Measurements from ENCODE around the gene CDRT4.
"Not testable (repeated sequence)": the region's sequence is repeated elsewhere in the genome, so short reads cannot be mapped to it uniquely, and the experiment has no call there.

Gene CDRT4

DNA sequence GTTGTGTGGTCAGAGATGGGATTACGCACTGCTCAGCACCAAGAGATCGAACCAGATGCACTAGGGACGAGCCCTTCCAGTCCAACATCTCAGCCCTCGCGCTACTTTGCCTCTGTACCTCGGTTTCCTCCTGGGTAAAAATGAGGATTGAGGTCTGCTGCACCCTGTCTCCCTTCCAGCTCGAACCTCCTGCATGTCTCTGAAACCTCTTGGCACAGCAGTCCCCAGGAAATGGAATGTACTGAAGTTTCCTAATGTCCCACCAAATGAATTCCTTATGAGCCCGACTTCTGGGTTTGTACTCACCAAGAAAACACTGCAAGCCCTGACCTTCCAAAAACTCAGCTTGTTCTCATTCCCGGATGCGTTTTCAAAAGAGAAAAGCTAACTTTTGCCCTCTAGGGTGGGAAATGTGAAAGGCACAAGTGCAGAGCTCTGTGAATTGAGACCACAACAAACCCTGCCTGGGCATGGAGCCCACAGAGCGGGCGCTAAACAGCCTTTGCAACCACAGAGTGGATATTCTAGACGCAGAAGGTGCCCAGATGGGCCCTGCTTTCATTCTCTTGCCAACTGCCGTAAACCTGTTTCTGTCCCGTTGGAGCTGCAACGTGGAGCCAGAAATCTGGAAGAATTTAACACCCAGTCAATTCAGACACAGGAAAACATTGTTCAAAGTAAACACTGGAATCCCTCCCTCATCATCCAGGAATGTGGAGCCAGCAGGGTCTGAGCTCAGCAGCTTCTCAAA is 10.3 kb downstream of the CDRT4 start:
- DNase-seq: no peak

- no peak for DNase-seq
Measured at GRCh38 chr17:15456496-15456895, 10.9 kb downstream of the CDRT4 start.

DNA sequence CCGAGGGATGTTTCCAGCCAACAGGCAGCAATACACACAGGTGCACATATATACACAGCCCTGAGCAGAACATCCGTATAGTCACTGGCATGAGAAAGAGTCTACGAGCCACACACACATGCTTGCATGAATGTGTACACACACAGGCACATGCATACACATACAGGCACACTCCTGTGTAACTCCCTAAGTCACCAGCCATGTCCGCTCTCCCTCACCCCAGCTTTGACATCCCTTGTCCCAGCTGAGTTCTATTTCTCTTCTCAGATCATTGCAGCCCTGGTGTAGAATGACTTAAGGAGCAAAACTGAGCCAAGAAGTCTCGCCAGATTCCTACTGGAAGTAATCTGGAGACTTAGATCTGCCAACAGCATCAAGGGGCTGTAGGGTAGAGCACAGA is 13.1 kb downstream of the CDRT4 start:
- no peak for DNase-seq

DNA sequence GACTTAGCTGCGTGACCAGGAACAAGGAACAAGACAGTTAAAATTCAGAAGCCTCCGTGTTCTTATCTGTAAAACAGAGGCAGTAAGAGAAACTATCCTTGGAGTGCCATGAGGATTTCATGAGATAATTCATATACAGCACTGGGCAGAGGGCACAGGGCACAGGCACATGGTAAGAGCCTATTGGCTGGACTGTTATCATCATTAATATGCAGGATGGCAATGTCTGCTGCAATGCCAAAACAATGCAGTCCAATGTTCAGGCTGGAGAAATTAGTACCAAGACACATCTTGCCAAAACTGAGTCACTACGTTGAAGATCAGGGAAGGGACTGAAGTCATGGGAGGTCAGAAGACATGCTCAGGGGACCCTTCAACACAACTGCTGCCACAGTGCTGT is 13.6 kb downstream of the CDRT4 start:
- no peak for DNase-seq

- no peak for DNase-seq
Measured at GRCh38 chr17:15453246-15453645, 14.2 kb downstream of the CDRT4 start.

GRCh38 chr17:15452746-15453145 is 14.7 kb downstream of the CDRT4 start:
- DNase-seq: no peak

DNA sequence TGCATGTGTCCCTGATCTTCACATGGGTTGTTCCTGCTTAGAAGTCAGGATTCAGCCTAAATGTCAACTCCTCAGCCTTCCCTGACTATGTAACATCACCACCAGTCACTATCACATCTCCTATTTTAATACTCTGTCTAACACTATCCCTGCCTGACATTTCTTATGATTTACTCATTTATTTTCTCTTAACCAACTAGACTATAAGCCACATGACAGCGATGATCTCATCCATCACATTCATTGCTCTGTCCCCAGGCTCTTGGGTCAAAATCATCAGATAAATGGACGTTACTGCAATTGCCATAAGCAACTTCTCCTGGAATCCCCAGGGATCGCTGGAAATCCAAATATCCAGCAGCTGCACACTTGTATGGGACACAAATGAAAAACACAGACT is 15.7 kb downstream of the CDRT4 start:
- DNase-seq: no peak

- no peak for DNase-seq
Measured at GRCh38 chr17:15448580-15448956, 18.9 kb downstream of the CDRT4 start.

GRCh38 chr17:15447928-15448579 is 19.4 kb downstream of the CDRT4 start:
- no peak for DNase-seq

GRCh38 chr17:15446036-15446435 is 21.4 kb downstream of the CDRT4 start:
- no peak for DNase-seq

- DNase-seq: no peak
Measured at GRCh38 chr17:15444805-15445204, 22.6 kb downstream of the CDRT4 start.

DNA sequence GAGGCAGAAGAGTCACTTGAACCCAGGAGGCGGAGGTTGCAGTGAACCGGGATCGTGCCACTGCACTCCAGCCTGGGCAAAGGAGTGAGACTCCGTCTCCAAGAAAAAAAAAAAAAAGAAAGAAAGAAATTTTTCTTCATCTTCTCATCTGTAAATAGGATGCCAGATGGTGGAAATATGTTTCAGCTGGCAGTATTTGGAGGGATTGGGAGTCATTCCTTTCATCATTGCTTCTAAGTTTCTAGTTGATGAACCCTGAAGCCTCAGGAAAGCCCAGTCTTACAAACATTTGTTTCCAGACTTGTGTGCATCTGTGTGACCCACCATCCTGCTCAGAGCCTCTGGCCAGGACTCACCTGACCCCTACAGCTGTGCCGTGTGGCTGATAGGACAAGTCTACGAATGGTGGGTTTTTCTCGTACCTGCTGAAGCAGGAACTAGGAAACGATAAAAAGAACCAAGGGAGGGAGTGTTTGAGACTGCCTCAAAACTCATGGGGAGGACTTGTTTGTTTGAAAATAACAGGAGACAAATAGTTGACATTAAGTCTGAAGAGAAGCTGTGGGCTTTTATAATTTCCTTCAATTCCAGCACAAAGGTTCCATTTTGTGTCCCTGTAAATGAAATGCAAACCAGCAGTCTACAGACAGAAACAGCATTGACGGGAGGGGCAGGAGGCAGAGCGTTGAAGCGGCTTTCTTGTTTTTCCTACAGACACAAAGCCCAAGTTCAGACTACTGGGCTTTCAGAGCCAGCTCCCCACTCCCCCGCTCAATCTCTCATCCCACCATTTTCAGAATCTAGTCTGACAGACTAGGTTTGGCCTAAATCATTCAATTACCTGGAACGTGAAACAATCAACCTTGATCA is 24.9 kb downstream of the CDRT4 start:
- no peak for DNase-seq

- DNase-seq: no peak
Measured at GRCh38 chr17:15441315-15441714, 26.1 kb downstream of the CDRT4 start.

GRCh38 chr17:15440347-15440746 is 27.1 kb downstream of the CDRT4 start:
- DNase-seq: no peak

DNA sequence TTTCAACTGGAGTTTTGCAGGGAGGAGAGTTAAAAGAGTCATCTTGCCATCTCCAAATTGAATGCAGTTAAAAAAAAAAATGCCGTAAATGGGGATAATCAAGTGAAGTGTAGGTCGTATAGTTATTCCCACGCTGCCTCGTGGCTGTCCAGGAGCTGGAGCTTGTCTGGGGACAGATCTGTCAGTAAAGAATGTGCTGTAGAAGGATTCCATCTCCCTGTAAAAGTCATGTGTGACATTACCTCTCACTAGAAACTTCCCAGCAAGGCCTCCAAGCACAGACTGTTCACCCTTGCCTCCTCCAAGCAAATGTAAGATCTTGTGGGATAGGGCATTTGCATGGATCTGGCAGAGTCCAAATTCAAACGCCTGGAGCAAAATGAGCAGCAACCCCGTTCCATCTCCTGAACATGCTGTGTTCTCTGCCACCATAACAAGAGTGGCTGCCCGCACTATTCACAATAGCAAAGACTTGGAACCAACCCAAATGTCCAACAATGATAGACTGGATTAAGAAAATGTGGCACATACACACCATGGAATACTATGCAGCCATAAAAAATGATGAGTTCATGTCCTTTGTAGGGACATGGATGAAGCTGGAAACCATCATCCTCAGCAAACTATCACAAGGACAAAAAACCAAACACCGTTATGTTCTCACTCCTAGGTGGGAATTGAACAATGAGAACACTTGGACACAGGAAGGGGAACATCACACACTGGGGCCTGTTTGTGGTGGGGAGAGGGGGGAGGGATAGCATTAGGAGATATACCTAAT is 28.0 kb downstream of the CDRT4 start:
- not testable (repeated sequence) for DNase-seq

GRCh38 chr17:15438491-15439105 is 28.8 kb downstream of the CDRT4 start:
- no peak for DNase-seq

GRCh38 chr17:15437303-15437635 is 30.2 kb downstream of the CDRT4 start:
- no peak for DNase-seq

- DNase-seq: peak; percentile 18
Measured at GRCh38 chr17:15436473-15437302, 30.7 kb downstream of the CDRT4 start.

GRCh38 chr17:15434956-15435355 is 32.5 kb downstream of the CDRT4 start:
- DNase-seq: no peak

DNA sequence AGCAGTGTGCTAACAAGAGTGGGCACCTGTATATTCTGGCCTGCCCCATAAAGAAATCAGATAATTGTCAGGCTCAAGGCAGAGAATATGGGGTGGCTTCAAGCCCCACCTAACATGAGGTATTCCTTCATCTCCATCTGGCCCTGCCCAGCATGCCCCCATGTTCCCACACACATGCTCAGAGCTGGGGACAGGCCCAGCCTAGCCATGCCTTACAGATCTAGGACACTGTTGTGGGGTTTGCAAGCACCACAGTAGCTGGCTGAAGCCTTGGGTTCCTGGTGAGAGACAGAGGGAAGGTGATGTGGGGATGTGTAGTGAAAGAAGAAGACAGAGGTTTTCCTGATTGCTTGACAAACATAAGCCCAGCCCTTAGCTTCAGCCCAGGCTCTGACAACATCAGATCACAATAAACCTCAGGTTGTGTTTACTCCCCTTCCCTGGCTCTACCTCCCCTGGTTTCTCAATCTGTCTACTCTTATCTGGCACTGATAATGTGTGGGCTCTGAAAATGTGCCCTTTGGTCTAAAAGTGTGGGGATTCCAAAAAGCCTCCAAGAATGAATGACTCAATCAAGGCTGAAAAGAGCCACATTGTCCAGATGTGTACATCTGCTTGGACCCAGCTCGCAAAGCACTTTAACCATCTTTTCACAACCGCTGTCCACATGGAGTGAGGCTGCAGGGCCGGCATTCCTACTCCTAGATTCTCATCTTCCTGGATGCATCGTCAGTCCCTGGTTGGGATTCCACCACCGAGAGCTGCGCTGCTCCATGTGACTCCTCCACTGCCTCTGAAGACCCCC is 34.4 kb downstream of the CDRT4 start:
- DNase-seq: no peak

DNA sequence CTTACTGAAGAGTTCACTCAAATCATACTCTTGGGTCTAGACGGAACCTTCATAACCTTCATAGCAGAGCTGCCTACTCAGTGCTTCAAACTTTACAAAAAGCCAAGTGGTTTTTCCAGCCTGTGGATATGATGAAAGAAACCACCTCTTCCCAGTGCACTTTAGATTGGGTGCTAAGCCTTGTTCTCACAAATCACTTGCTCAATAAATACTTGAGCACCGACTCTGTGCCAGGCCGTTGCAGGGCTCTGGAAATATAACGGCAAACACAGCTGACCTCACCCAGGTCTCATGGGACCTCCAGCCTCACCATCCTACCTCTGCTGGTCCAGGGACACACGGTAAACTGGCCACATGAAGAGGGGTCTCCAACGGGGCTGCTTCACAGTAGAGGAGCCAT is 35.7 kb downstream of the CDRT4 start:
- DNase-seq: no peak
